GM12874 (cell line): ENCODE results near the gene AR.

Experiments used
- CTCF ChIP-seq: IDR thresholded peaks from 2 replicates; pipeline ENCODE4 v1.5.1; 2011; ENCODE audit warnings: low read depth, mild to moderate bottlenecking, control low read depth, low read length, moderate library complexity; ENCODE audit not compliant: insufficient read depth

AR gene

GRCh38 chrX:67651437-67652142 is 107.8 kb downstream of the AR start:
- TF ChIP-seq CTCF: no peak

- TF ChIP-seq CTCF: no peak
Measured at GRCh38 chrX:67652543-67652942, 108.7 kb downstream of the AR start.

- no peak for TF ChIP-seq CTCF
Measured at GRCh38 chrX:67654301-67654700, 110.5 kb downstream of the AR start.

- no peak for TF ChIP-seq CTCF
Measured at GRCh38 chrX:67665583-67665982, 121.8 kb downstream of the AR start.

- no peak for TF ChIP-seq CTCF
Measured at GRCh38 chrX:67673741-67674274, 130.0 kb downstream of the AR start.

- no peak for TF ChIP-seq CTCF
Measured at GRCh38 chrX:67674741-67675140, 130.9 kb downstream of the AR start.

GRCh38 chrX:67684136-67684535 is 140.3 kb downstream of the AR start:
- TF ChIP-seq CTCF: no peak
